ENCODE results near the gene EDN1. TPM values are rescaled to one million over a fixed set of nuclear protein-coding genes. Genes with fewer than 3 reads are reported as not detected.

Gene EDN1
- total and polyA plus RNA-seq, 9 of the 15 experiments (the other 6 are each of a cell fraction or from before 2014, with no cell fraction given) = 0.03 to 0.06 TPM; not detected in 7

GRCh38 chr6:12343440-12344162, 53.4 kb downstream of the EDN1 start:
- Histone ChIP-seq H3K4me1 (replicated peaks in 1 of 2; ENCODE audit: control insufficient read depth in 2 of 2, insufficient read depth in 2 of 2, low read length in 2 of 2) (no peaks in the 10 kb centered on the region), H3K27me3 (ENCODE audit: control insufficient read depth in 2 of 2, insufficient read depth in 2 of 2, low read length in 2 of 2) (peaks cover 21 to 34% of the 10 kb centered on the region in 2 experiments), H3K4me2 (ENCODE audit: insufficient read depth, low read length) (no peak overlapping the region), H3K4me3 (no peak overlapping the region), H3K9me3 (replicated peaks; ENCODE audit: control insufficient read depth, insufficient read depth, low read depth, low read length) (no peaks in the 10 kb centered on the region), H3K27ac (ENCODE audit: extremely low read depth, low read depth, low read length) (no peak overlapping the region), H2AFZ (ENCODE audit: low read depth, low read length) (no peak overlapping the region), H3K9me1 (ENCODE audit: control insufficient read depth, insufficient read depth, low read length) (no peaks in the 10 kb centered on the region), H3K36me3 (ENCODE audit: control insufficient read depth, insufficient read depth, low read length) (no peaks in the 10 kb centered on the region), H4K20me1 (replicated peaks; ENCODE audit: control insufficient read depth, insufficient read depth, low read length) (no peaks in the 10 kb centered on the region), H3K9ac (ENCODE audit: insufficient read depth in 1 of 2, low read depth in 2 of 2, low read length in 2 of 2) (no peak overlapping the region), H3K79me2 (ENCODE audit: control insufficient read depth, insufficient read depth, low read length) (no peaks in the 10 kb centered on the region)
- FAIRE-seq (no peak), ATAC-seq (no peak), DNase-seq (ENCODE audit: extremely low read depth in 1 of 4, low spot score in 3 of 4) (no peak)
- no TSS peak for BruUV-seq (replicated peaks)
- 0% methylated on average over 8 of the region's 8 CpGs for WGBS (ENCODE audit: insufficient coverage, low coverage, missing lambda C conversion rate)
- ChIA-PET CTCF (ENCODE audit: low intra/inter-chr PET ratio) (no interaction called here), POLR2A (no interaction called here)
- TF ChIP-seq SMAD4 (CRISPR knock-in tag; conservative IDR thresholded peaks at IDR 0.05) = no peak
- TF ChIP-seq POLR2G (IDR thresholded peaks at IDR 0.05; ENCODE audit: low read depth, low read length) = no peak
- TF ChIP-seq MCM3 (IDR thresholded peaks at IDR 0.05) = no peak
- no peak for TF ChIP-seq ZNF766 (CRISPR knock-in tag; conservative IDR thresholded peaks at IDR 0.05)
- TF ChIP-seq EHMT2 (IDR thresholded peaks at IDR 0.05) = no peak
- TF ChIP-seq ZNF707 (CRISPR knock-in tag; conservative IDR thresholded peaks at IDR 0.05) = no peak
- TF ChIP-seq BCL6 (CRISPR knock-in tag; IDR thresholded peaks at IDR 0.05) = no peak
- TF ChIP-seq HSF4 (CRISPR knock-in tag; IDR thresholded peaks at IDR 0.05; ENCODE audit: borderline replicate concordance) = no peak
- no peak for TF ChIP-seq PKNOX1 (IDR thresholded peaks at IDR 0.05)
- TF ChIP-seq JUN (IDR thresholded peaks at IDR 0.05; ENCODE audit: borderline replicate concordance, low read depth, low read length) = no peak
- no peak for TF ChIP-seq JUN (CRISPR knock-in tag; IDR thresholded peaks at IDR 0.05; ENCODE audit: borderline replicate concordance)
- no peak for TF ChIP-seq CREB1 (IDR thresholded peaks at IDR 0.05)
- TF ChIP-seq CREB1 (CRISPR knock-in tag; IDR thresholded peaks at IDR 0.05) = no peak
- TF ChIP-seq, protein P1, sequence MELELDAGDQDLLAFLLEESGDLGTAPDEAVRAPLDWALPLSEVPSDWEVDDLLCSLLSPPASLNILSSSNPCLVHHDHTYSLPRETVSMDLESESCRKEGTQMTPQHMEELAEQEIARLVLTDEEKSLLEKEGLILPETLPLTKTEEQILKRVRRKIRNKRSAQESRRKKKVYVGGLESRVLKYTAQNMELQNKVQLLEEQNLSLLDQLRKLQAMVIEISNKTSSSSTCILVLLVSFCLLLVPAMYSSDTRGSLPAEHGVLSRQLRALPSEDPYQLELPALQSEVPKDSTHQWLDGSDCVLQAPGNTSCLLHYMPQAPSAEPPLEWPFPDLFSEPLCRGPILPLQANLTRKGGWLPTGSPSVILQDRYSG (tag; conservative IDR thresholded peaks at IDR 0.05; ENCODE audit: low read depth) = no peak
- TF ChIP-seq CBX1 (IDR thresholded peaks at IDR 0.05; ENCODE audit: low read depth) = no peak
- no peak for TF ChIP-seq PCBP2 (IDR thresholded peaks at IDR 0.05; ENCODE audit: low read depth, low read length, poor library complexity, severe bottlenecking)
- TF ChIP-seq, protein P2, sequence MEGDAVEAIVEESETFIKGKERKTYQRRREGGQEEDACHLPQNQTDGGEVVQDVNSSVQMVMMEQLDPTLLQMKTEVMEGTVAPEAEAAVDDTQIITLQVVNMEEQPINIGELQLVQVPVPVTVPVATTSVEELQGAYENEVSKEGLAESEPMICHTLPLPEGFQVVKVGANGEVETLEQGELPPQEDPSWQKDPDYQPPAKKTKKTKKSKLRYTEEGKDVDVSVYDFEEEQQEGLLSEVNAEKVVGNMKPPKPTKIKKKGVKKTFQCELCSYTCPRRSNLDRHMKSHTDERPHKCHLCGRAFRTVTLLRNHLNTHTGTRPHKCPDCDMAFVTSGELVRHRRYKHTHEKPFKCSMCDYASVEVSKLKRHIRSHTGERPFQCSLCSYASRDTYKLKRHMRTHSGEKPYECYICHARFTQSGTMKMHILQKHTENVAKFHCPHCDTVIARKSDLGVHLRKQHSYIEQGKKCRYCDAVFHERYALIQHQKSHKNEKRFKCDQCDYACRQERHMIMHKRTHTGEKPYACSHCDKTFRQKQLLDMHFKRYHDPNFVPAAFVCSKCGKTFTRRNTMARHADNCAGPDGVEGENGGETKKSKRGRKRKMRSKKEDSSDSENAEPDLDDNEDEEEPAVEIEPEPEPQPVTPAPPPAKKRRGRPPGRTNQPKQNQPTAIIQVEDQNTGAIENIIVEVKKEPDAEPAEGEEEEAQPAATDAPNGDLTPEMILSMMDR (IDR thresholded peaks at IDR 0.05 in 2 of 3, conservative IDR thresholded peaks at IDR 0.05 in 1 of 3; ENCODE audit: insufficient read depth in 2 of 3, low read depth in 1 of 3, low read length in 3 of 3) = no peak
- in situ Hi-C loops (cut with MboI) = no loop called here
- intact Hi-C loops (cut with micrococcal nuclease) = no loop called here
